NCI-H1694 (cell line): ENCODE data around the gene BTRC.
A peak's percentile ranks its signal among the peaks of the same experiment; 100 is the strongest.

ENCODE experiments used
- DNase-seq: peaks from one replicate; lab custom pipeline; 2025; lab: John Stamatoyannopoulos, UW

BTRC gene

GRCh38 chr10:101484175-101484745 is 130.3 kb downstream of the BTRC start:
- DNase-seq = no peak

DNA sequence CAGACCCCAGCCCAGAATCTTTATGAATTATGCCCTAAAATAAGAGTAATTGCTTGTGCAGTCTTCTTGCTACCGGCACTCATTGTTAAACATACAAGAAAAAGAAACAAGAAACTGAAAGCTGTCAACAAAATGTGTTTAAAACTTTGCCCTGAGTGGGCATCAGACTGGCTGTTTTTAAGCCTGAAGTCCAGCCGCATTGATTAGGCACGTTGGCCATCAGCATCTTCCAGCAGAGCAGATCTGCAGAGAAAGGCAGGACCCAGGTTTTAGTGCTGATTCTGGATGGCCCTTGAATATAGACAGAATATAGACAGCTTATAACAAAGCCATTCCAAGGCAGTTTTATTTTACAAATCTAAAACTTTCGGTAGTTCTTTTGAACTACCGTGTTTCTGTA is 131.2 kb downstream of the BTRC start:
- no peak for DNase-seq

DNA sequence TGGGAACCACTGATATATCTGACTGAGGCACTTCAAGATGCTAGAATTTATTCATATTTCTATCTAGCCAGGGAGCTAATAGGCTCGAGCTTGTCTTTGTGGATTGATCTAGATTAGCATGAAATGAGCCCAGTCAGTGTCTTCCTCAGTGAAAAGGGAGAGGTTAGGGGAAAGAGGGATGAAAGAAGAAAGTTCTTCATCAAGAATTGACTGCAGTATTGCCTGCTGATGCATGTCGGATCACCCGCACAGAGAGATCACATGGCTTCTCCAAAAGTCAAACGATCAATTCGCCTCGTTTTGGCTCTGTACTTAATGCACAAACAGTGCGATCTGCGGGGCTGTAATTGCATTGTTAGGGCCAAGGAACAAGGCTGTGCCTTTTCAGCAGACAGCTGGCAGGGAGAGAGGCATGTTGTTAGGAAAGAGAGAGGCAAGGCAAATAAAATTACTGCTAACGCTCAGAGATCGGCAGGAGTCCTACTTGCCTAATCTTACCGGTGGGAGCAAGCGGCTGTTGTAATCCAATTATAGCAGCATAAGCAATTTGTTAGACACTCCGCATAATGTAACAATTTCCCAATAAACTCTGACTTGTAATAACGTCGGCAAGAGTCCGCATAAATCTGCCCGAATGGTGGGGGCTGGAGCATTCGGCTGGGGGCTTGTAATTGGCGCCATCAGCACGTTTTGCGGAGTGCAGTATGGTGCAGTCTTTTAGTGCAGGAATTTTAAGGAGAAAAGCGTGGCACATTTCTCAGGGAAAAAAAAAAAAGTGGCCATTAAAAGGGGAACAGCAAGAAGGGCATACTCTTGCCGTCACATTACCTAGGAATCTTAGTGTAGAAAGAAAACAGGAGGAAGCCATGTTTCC is 132.0 kb downstream of the BTRC start:
- peak; percentile 52 for DNase-seq

DNA sequence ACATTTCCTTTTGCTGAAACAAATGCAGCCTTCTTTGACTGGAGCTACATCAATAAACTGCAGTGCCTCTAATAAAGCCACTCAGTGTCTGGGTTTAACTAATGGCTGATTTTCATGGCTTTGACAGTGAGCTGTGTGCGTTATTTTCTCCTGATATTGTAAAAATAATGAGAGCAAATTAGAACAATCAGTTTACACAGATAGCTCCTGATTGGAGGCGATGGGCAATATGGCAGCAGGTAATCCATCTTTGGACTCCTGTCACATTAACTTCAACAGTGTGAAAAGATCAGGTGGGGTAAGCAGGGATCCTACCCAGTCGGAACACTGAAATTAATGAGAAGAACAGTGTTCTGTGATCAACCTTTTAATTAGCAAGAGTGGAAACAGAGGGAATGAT is 133.4 kb downstream of the BTRC start:
- no peak for DNase-seq

DNA sequence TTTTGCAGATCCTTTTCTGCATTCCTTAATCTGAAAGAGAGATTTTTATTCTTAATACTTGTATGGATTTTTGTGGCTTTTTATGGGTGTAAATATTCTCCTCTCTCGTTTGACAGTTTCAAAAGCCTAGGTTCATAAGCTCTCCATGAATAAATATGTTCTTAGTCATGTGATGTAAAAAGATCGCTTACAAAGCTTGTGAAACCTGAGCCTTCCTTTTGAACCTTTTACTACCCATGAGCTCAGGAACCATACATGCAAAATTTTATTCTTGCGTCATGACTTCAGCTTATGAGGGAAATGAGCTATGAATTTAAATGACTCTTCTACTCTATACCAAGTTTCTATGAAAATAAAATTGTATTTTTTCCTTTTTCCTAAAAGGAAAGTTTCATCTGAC is 135.4 kb downstream of the BTRC start:
- no peak for DNase-seq

DNA sequence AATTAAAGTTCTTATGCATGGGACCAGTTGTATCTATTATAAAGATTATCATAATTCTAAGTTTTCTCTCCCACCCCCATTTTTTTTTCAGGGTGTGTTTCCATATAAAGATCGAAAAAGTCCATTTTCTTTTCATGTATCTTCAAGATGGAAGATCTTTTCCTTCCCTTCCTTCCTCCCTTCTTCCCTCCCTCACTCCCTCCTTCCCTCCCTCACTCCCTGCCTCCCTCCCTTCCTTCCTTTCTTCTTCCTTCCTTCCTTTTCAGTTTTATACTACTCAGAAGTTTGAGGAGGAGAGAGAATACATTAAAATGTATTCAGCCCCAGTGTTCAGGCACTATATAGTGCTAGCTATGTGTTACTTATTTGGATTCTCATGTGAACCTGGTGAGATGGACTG is 136.1 kb downstream of the BTRC start:
- DNase-seq = no peak

DNA sequence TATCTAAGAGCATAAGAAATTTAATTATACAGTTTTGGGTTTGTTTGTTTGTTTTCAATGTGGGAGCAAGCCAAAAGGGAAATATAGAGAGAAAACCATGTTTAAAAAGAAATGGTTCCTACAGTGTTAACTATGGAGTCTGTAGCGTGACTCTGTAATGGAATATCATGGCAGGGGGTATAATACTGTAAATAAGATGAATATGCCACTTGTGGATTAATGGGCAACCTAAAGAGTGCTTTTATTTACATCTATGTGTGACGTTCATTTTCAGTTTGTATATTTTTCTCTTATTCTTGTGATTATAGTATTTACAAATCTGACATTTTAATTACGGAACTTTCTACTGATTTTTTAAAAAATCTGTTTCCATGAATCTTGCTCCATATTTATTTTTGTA is 138.2 kb downstream of the BTRC start:
- no peak for DNase-seq

DNA sequence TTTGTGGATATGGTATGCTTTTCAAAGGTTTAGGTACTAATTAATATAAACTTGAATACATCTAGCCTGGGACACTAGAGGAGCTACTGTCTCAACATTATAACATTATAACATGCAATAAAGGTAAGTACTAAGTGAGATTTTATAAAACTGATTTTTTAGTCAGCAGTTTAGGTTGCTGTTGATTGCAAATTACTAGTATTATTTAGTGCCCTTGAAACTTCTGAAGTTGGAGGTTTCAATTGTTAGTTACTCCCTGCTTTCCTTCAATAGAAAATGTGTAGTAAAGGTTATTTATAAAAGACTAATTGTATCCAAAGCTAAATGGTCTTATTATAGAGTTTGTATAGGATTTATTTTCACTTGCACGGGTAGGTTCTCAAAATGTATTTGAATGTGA is 138.8 kb downstream of the BTRC start:
- DNase-seq = no peak

DNA sequence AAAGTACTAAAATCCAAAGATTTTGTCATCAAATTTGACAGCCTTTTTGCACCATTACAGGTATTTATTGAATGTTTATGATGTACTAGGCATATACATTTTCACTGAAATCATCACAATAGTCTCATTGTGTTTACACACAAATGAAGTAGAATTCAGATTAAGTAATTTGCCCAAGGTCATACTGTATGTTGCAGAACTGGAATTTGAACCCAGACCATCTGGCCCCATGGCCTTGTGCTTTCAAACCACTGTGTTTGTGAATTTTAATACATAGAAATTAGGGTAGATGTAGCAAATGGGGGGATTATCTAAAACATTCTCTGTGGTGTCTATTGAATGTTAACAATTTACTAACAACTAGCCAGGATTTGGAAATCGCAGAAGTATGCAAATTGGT is 139.3 kb downstream of the BTRC start:
- DNase-seq = no peak

- no peak for DNase-seq
Measured at GRCh38 chr10:101493782-101494281, 139.9 kb downstream of the BTRC start.

DNA sequence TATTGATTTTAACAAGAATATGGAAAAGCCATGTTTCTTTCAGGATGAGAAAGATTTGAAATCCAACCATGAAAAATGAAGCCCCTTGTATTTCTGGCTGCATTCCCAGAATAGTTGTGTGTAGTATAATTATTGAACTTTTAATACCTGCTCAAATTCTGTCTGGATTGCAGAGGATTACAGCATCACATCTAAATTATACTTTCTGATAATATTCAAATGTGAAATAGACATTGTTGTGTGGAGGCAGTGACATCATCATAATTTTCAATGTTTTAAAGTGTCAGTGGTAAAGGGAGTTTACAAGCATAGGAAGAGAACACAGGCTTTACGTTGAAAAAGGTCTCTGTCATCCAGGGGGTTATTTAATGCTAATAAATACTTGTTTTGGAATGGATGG is 140.7 kb downstream of the BTRC start:
- DNase-seq = no peak

DNA sequence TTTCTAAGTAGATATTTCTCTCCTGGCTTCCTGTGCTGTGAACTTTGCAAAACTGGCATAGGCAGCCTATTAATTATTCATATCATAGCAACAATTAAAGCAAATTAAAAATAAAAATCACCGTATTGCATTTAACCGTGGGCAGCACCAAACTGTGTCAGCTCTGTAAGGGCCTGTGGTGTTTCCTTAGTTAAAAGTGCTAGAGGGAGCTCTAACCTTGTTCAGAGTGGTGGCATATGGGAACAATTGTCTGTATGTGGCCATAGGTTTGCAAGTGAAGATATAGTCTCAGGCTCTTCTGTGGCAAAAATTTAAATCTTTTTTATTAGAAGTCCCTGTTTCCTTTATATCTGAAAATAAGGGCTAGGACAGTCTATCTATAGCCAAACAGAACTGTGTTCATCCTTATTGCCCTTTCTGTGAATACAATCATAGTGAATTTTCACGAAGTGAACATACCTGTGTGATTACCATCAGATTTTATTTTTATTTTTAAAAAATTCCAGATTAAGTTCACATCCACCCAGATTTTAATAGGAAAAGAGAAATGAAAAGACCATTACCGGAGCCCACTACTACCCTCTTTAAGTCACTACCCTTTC is 141.5 kb downstream of the BTRC start:
- peak; percentile 30 for DNase-seq

DNA sequence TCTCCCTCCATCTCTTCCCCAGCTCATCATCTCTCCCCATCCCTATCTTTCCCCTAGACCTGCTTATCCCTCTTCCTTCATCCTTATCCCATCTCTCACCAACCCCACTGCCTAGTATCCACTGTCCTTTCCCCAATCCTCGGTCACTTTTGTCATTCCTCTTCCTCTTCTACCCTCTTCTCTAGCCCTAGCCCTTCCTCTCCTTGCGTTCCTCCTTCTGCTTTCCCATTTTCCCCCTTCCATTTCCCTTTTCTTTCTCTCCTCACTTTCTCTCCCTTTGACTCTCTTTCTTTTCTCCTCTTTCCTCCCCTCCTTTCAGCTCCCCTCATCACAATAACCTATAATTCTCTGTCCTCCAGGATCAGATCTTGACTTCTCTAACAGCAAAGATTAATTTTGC is 150.5 kb downstream of the BTRC start:
- no peak for DNase-seq

DNA sequence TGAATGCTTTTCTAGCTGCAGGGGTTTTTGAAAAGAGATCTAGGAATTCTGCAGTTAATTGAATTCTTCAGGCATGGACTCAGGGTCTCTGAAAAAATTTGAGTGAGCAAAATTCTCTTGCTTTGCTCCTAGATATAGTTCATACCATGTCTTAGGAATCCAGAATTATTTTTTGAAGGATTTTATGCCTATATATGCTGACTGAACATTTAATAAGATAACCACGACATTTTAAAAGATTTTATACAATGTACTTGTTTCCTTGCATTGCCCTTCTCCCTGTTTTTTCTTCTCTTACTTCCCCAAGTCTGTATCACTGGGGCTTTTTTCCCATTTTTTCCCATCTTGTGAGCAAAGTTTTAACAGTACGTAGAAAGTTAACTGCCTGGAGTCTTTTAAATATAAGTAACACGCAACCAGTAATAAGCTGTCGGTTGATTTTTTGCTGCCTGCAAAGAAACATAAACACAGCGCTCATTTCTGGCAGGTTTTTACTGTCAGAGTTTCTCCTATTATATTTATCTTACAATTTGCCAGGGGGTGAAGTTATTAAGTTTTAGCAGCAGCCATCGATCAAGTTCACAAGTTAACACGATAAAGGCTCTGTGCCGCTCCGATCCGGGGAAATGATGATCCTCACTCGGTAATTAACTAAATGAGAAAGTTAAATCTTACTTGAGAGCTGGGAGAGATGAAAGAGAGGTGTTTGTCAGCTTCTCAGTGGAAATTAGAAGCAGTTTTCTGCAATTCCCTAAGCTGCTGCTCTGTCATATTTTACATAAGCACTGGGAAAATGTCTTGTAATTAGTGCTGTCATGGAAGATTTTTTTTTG is 153.1 kb downstream of the BTRC start:
- no peak for DNase-seq

DNA sequence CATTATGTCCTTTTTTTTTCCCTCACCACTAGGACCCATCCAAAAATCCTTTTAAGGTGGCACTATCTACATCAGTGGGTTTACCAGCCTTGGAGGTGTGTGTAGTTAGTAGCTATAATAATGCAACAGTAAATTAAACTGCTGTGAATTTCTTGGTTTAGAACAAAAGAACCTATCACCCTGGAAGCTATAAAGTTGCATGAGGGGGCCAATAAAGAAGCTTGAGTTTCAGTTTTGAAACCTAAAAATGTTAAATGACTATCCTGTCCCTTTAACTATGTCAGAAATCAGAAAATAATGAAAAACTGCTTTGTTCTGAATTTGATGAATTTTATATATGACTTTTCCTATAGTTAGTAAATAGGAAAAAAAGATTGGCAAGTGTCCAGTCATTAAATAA is 153.9 kb downstream of the BTRC start:
- DNase-seq = no peak

DNA sequence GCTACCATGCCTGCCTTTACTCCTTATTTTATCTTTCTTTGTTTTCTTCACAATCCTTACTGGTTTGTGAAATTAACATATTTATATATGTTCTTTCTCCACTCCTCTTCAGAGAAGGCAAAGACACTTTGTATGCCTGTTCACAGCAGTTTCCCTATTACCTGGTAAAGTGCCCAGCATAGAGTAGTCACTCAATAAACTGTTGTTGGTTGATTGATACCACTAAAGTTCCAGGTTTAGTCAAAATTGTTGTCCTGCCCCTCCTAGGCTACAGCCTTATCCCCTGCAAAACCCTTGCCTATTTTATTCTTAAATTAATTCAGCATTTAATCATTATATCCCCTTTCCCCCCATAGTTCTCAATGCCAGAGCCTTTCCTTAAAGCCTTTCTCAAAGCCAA is 158.0 kb downstream of the BTRC start:
- no peak for DNase-seq

GRCh38 chr10:101512738-101513137 is 158.8 kb downstream of the BTRC start:
- DNase-seq = no peak

GRCh38 chr10:101513733-101514132 is 159.8 kb downstream of the BTRC start:
- no peak for DNase-seq

DNA sequence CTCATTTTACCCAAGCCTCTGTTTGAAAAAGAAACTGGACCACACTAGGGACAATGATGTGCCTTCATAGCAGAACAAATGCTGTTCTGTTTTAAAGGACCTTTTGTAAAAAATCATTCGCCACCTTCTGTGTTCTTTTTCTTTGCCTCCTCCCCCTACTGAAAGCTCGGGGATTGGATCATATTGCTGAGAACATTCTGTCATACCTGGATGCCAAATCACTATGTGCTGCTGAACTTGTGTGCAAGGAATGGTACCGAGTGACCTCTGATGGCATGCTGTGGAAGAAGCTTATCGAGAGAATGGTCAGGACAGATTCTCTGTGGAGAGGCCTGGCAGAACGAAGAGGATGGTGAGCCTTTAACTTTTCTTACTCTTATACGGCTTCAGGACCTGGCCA is 171.9 kb downstream of the BTRC start:
- no peak for DNase-seq

DNA sequence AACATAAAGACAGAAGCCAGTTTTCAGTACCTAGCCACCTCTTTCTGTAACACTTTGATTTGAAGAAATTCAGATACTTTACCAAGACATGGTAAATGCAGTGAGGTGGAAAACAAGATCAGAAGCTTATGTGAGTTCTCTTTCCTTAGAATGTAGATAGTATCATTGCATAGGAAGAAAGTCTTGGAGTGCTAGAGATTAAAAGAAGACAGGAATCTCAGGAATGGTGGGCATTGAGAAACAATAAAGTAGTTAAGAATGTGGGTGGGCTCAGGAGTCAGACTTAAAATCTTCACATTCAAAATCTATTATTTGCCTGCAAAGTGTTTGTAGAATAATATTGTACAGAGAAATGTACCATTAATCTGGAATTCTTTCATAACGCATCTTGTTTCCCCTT is 175.2 kb downstream of the BTRC start:
- DNase-seq = no peak

GRCh38 chr10:101529725-101530553 is 176.0 kb downstream of the BTRC start:
- DNase-seq = no peak
